ENCODE results near the gene NDNF.

The NDNF gene

GRCh38 chr4:121057466-121057922 is 14.8 kb downstream of the NDNF start:
- no peak for DNase-seq (ENCODE audit: low spot score)
- no peak for TF ChIP-seq CTCF (IDR thresholded peaks at IDR 0.05; ENCODE audit: extremely low read depth, missing control alignments)

- TF ChIP-seq CTCF (IDR thresholded peaks at IDR 0.05; ENCODE audit: extremely low read depth, missing control alignments): no peak
- DNase-seq (ENCODE audit: low spot score): no peak
These were observed 16.3 kb downstream of the NDNF start for GRCh38 chr4:121056066-121056465.

GRCh38 chr4:121054373-121054772 is 18.0 kb downstream of the NDNF start:
- TF ChIP-seq CTCF (IDR thresholded peaks at IDR 0.05; ENCODE audit: extremely low read depth, missing control alignments): no peak
- DNase-seq (ENCODE audit: low spot score): no peak

- TF ChIP-seq CTCF (IDR thresholded peaks at IDR 0.05; ENCODE audit: extremely low read depth, missing control alignments): no peak
- DNase-seq (ENCODE audit: low spot score): no peak
These were observed 18.7 kb downstream of the NDNF start for GRCh38 chr4:121053601-121054143.

- no peak for TF ChIP-seq CTCF (IDR thresholded peaks at IDR 0.05; ENCODE audit: extremely low read depth, missing control alignments)
- DNase-seq (ENCODE audit: low spot score): no peak
These were observed 22.0 kb downstream of the NDNF start for GRCh38 chr4:121050300-121050699.

GRCh38 chr4:121049072-121049599 is 23.2 kb downstream of the NDNF start:
- no peak for TF ChIP-seq CTCF (IDR thresholded peaks at IDR 0.05; ENCODE audit: extremely low read depth, missing control alignments)
- DNase-seq (ENCODE audit: low spot score): no peak

GRCh38 chr4:121048165-121048564 is 24.2 kb downstream of the NDNF start:
- no peak for TF ChIP-seq CTCF (IDR thresholded peaks at IDR 0.05; ENCODE audit: extremely low read depth, missing control alignments)
- no peak for DNase-seq (ENCODE audit: low spot score)

Data from GM20000 (cell line).